GM12878 (cell line): ENCODE results near the gene MAN2A2.

Experiments
- CTCF ChIP-seq, 3 experiments: IDR thresholded peaks in 2 of 3; conservative IDR thresholded peaks in 1 of 3; 2 replicates each; pipeline ENCODE4 v1.5.1; 2011; ENCODE audit warnings: low read depth in 3 of 3, low read length in 3 of 3, mild to moderate bottlenecking in 3 of 3, control low read depth in 2 of 3, moderate library complexity in 2 of 3, inconsistent platforms in 1 of 3, mixed read lengths in 1 of 3; ENCODE audit not compliant: control insufficient read depth in 2 of 3, insufficient read depth in 1 of 3; ENCODE audit errors: extremely low read depth in 1 of 3
- POLR2A ChIP-seq: IDR thresholded peaks from 2 replicates; pipeline ENCODE4 v1.6.1; 2011; ENCODE audit warnings: low read depth, mild to moderate bottlenecking, low read length

- TF ChIP-seq CTCF (IDR thresholded peaks at IDR 0.05 in 2 of 3, conservative IDR thresholded peaks at IDR 0.05 in 1 of 3; ENCODE audit: control insufficient read depth in 2 of 3, extremely low read depth in 1 of 3, insufficient read depth in 1 of 3, low read depth in 3 of 3, low read length in 3 of 3) = no peak
- no peak for TF ChIP-seq POLR2A
Observed at GRCh38 chr15:90957791-90958190, 54.7 kb downstream of the MAN2A2 start.
